Activated effector memory CD4-positive, alpha-beta T cell treated with Interleukin-2 at 50 U/mL for 16 hours (primary cell): ENCODE data around the gene NPB.

ENCODE experiments used
- DNase-seq: peaks from one replicate; pipeline ENCODE4 v3.0.0-alpha.2; 2020

Gene NPB

DNA sequence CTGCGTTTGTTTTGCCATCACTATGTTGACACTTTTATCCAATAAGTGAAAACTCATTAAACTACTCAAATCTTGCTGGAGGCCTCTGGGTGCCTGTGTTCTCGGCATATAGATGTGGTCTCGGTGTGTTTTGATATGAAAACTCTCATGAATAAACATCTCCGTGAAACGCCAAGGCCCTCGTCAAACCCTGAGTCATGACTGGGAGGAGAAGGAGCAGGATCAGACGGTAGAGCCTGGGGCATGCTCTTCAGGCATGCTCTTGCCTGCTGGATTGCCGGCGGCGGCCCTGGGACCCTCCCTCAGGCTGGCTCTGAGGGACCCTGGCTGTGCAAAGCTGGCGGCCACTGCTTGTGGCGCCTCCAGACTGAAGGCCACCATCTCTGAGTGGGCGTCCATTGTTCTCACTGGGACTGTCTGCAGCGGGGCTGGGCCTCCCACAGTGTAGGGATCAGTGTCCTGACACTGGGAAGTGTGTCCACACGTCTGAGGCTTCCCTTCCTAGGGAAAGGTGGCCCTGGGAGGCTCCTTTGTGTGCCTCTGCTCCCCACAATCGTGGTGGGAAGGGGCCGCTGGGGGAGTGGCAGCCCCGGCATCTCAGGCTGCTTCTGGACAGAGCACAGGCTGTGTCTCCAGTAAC is 1.7 kb upstream of the NPB start:
- no peak for DNase-seq

DNA sequence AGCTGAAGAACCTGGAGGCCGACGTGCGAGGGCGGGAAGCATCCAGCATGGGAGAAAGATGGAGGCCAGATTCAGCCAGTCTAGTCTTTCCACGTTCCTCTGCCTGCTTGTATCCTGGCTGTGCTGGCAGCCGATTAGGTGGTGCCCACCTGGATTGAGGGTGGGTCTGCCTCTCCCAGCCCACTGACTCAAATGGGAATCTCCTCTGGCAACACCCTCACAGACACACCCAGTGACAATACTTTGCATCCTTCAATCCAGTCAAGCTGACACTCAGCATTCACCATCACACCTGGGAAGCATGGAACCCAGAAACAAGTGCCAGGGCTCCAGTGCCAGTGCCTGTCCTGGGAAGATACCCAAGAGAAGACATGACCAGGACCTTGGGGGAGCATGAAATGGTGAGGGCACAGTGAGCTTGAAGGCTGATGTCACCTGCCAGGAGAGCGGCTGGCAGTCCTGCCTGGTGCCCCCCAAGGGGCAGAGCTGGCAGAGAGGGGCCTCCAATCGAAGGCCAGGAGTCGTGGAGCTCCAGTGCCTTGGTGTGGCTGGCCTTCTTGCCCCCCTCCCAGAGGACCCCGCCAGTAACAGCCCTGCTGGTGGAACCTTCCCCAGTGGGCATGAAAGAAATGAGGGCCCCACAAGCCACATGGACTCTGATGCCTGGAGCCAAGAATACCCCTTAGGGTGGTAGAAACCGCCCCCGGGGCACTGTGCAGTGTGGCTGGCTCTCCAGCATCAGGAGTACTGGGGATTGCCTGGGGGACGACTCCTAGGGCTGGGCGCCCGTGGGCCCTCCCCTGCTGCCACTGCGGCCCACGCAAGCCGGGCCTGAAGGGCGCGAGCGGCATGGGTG is 643 bp upstream of the NPB start:
- no peak for DNase-seq

DNA sequence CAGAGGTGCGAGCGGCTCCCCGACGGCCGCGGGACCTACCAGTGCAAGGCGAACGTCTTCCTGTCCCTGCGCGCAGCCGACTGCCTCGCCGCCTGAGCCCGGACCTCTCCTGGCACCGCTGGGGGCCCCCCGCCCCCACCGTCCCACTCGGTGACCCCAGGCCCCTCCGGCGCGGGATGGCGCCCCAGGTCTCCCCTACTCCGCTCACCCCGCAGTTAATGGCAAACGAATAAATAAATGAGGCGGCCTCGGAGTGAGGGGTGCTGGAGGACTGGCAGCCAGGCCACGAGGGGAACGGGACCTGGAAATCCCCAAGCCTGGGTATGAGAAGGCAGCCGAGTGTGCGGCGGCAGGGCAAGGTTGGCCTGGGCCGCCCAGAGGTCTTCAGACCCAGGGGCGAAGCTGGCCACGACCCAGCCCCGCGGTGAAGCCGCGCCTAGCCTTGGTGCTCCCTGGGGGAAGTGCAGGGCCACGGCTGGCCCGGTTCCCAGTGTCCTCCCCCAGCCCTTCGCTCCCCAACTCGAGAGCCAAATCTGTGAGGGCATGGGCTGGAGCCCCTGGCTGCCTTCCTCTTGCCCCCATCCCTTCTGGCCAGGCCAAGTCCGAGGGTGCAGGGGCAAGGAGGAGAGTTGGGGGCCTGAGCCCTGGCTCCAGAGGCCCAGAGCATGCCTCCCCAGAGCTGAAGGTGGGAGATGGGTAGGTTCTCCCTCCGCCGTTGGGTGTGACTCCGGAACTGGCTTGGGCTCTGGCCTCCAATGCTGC is 796 bp downstream of the NPB start:
- no peak for DNase-seq

DNA sequence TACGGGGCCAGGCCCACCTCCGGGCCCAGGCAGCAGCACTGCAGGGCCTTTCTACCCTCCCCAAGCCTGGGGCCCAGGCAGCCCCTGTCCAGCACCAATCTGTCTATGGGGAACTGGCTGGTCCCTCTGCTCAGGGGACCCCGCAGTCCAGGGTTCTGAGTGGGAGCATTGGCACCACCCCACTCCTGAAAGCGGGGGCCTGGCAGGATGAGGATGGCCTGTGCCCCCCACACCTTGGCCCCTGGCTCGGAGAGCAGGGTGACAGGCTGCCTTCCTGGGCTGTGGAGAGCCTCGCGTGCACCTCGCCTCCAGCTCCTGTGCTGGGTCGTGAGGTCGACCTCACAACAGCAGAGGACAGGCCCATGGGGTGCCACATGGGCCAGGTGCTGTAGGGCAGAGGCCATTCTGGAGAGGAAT is 1.4 kb downstream of the NPB start:
- DNase-seq = no peak

DNA sequence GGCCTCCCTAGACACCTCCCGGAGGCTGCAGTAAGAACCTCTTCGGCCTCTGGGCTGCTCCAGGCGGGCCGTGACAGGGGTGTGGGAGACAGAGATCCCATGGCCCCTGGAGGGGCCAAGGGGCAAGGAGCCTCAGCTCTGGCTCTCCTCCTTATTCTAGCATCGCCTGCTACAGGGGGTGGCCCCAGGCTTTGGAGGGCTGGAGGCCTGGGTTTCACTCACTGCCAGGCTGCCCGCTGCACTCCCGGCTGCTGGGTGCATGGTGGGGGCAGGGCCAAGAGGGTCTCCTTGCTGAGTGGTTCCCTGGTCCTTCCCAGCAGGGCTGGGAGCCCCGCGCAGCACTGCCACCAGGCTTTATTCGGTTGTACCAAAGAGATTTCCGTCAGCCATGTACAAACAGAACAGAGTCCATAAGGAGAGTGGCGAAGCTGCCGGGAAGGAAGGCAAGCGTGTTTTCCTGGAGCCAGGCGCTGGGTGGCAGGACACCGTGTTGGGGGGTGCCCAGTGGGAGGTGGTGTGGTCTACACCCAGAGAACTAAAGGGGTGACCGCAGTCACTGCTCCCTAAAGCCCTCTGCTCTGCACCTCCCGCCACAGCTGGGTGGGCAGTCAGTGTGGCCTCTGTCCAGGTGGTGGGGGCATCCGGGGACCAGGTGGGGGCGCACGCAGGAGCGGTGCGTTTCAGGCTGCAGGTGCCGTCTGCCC is 2.0 kb downstream of the NPB start:
- no peak for DNase-seq

DNA sequence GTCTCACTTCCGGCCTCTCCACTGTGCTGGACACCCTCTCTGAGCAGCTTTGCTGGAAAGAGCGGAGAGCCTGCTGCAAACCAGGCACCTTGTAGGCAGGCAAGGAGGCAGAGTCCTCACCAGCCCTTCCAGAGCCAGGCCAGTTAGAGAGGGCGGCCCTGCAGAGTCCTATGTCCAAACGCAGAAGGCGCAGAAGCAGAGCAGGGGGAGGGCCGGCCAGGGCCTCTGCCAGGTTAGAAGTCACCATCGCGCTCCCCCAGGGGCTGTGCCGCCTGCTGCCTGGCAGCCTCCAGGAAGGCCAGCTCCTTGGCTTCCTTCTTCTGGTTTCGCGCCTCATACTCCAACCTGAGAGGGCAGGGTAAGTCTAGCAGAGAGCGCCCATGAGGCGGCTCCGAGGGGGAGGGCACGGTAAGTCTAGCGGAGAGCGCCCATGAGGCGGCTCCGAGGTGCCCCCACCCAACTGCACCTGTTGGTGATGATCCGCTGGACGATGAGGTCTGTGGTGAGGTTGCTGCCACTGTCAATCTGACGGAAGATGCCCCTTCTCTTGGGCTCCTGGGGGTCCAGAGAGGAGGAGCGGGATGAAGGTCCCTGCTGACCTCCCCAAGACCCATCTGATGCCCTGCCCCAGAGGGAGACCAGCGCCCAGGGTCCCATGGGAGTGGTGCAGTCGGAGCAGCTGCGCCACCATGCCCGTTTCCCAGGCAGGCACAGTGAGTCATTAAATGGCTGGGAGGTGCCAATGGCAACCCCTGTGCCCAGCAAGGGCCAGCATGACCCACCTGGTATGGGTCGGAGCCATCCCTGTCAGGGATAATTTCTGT is 2.8 kb downstream of the NPB start:
- DNase-seq = no peak

DNA sequence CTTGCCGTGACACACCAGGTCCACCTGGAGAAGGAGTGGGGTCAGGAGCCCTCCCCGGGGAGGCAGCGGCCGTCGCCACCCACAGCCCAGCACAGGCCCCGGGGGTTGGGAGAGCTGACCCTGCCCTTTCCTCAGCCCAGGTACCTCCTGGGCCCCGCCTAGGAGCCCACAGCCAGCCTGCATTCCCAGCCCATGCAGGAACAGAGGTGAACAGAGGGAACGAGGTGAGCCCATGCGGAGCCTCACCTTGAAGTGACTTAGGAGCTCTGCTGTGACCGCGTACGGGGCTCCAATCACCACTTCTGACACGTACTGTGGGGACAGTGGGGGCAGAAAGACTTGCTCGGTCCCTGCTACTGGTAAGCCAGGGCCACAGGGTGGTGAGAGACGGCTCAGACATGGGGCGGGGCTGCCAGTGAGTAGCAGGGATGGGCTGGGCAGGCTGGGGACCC is 3.4 kb downstream of the NPB start:
- DNase-seq = no peak

DNA sequence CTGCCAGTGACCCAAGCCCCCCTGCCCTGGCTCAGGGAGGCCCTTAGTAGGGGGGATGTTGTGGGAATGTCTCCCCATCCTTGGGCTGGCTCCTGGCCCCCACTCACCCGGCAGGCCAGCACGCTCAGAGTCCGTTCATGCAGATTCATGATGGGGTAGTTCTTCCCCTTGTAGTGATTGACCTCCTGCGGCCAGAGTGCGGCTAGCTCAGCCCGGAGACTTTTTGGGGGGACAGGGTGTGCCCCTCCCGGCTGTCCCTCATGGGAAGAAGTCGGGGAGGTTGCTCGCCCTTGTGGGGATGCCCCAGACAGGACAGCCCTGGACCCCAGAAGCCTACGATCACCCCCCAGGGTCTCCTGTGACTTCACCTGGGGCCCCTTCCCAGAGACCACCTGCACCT is 4.0 kb downstream of the NPB start:
- DNase-seq = no peak

DNA sequence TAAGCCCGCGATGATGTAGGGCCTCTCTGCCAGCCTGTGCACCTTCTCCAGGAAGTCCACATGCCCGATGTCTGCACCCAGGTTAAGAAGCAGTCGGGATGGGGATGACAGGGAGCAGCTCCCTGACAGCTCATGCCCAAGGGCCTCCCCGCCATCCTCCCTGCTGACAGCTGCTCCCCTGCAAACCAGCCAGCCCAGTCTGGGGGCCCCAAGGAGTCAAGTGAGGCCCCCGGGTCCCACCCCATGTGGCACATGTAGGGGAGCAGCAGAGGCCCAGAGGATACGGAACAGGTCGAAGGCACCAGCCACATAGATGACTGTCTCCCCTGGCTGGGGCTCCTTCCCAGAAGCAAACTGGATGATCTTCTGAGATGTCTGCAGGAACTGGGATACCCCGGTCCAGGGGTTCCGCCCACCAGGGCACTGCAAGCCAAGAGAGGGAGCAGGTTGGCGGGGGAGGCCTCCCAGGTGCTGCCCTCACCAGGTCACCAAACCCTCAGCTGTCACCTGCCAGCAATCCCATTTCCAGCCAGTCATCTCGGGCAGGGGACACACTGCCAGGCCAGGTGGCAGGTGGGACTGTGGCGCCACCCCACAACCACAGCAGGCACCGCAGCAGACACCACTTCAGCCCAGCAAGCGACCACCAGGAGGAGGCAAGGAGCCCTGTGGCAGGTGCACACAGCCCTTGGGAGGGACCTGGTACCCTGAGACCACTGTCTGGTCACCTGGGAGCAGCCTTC is 4.6 kb downstream of the NPB start:
- no peak for DNase-seq

DNA sequence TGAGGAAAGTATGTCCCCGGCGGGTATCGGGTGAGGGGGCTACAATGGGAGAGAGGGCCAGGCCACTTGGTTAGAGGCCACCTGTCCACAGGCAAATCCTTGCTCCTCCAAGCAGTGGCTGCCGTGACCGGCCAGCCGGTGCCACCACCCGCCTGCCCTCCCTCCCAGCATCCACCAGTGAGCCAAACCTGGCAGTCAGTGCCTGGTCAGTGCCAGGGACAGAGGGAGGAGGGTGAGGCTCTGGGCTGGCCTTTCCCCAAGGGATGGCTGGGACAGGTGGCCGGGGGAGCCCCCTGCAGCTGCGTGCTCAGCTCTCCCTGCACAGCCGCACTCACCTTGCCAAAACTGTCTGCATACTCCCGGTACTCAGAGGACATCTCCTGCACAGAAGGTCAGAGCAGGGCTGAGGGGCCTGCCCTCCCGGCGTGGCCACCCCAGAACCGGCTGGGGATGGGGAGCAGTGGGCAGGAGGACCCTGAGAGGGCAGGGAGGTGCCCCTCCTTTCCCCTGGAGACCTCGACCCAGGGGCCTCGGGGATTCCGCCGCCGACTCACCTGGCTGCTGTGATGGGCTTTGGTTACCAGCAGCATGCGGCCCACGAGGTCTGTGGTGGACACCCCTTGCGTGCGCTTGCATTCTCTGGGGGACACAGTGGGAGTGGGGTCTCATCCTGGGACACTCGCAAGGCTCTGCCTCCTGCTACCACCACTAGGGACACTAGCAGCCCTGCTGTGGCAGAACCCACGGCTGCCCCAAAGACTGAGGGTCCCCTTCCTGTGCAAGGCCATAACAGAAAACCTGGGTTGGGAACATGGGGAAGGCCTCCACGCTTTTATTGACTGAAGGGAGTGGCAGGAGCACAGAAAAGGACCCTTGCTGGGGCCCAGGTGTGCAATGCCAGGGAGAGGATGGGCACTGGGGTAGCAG is 5.4 kb downstream of the NPB start:
- no peak for DNase-seq

DNA sequence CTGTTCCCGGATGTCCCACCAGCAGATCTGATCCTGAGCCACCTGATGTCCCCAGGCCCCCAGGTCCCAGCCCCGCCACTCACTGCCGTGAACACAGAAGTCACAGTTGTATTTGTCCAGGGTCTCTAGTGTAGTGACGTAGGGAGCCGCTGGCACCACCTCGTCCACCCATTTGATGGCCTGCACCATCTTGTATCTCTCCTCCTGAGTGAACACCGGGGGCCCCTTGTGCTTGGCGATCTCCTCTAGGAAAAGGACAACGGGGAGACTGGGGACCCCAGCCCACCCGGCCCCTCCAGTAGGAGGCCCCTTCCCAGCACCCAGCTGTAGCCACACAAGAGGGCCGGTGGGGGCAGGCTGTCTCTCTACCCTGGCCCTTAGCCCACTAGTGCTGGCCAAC is 6.8 kb downstream of the NPB start:
- no peak for DNase-seq

DNA sequence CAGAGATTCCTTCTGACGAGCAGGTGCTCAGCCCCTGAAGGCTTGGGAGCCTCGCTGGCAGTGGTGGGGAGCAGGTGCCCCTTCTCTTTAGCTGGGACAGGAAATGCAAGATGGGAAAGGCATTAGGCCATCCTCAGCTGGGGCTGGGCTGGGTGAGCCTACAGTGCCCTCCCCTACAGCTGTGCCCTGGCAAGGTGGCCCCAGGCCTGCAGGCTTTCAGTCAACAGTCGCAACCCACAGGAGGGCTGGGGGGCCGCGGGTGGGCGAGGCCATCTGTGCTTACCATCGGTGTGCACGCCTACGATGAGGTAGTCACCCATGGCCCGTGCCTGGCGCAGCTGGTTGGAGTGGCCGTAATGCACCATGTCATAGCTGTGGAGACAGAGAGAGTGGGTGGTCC is 7.2 kb downstream of the NPB start:
- DNase-seq = no peak

DNA sequence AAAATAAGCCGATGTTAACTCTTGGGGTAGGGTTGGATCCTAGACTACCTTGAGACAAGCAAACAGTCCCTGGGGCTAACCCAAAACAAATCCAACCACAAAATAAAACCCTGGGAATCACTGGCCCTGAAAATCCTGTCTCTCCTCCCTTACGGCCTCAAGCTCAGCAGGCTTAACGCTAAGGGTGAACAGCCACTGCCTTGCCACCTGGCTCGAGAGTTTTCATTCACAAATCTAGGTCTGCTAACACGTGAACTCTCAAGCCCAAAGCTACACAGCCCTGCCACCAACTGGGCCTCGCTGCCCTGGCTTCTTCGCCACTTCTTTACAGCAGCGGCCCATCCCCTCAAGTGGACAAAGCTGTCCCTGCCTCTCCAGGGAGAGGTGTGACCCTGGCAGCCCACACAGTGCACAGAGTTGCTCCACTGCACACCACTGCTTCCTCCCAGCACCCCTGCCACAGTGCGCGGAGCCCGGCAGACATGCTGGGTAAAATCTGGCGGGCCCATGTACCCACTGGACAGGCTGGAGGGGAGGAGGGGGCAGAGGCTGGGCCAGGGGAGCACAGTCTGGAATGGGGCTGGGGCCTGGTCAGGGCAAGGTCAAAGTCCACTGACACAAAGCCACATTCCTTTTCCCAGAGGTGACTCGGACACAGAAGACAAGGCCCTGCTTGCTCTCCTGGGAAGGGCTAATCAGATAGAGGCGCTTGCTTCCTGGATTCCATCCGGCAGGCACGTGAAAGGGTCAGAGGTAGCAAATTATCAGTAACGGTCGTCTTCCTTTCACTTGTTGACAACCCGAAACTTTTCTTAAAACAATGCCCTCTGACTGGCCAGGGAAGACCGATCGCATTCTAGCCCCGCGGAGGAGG is 8.2 kb downstream of the NPB start:
- DNase-seq = no peak

DNA sequence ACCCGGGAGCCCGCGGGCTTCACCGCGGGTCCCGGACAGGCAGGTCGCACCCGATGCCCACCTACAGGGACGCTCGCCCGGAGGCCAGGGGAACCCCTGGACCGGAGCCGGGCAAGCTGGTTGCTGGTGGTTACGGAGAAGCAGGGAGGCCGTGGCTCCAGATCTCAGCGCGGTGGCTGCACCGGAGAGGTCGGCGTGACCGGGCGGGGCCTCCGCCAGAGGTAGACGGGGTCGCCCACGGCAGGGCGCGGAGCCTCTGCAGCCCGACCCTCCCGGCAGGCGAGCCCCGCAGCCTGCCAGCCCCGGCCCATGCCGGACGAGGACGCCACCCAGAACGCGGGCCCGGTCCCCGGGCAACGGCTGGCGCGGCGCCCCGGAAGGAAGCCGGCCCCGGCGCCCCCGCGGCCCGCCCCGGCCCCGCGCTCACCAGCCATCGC is 8.8 kb downstream of the NPB start:
- no peak for DNase-seq

DNA sequence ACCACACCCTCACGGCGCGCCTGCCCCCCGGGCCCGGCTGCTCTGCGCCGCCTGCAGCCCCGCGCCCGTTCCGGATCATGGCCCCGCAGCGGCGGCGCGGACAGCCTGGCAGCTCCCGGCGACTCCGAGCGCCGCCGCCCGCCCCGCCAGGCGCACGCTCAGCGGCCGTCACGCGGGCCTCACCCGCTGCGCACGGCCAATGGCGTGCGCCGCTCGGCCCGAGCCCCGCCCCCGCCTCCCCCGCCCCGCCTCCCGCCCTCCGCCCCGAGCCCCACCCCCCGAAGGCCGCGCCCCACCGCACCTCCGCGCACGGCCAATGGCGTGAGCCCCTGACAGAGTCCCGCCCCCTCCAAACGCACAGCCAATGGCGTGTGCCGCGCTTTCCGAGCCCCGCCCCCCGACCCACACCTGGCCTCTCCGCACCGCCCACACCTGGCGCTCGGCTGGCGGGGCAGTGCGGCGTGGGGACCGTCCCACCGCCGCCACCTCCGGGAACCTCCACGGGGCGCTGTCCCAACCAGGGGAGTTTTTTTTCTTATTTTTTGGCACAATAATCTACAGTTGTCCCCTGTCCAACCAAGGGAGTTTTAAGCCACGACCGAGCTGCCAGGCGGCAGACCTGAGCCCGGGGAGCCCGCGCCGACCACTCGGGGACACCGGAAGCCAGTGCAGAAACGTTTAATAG is 9.4 kb downstream of the NPB start, which contains the start of gene PCYT2:
PCYT2 (minus strand) TSS at position 123 of the 685 bp plus-strand sequence; CDS start at position 79, 44 bp downstream.
- peak; percentile 88 for DNase-seq

DNA sequence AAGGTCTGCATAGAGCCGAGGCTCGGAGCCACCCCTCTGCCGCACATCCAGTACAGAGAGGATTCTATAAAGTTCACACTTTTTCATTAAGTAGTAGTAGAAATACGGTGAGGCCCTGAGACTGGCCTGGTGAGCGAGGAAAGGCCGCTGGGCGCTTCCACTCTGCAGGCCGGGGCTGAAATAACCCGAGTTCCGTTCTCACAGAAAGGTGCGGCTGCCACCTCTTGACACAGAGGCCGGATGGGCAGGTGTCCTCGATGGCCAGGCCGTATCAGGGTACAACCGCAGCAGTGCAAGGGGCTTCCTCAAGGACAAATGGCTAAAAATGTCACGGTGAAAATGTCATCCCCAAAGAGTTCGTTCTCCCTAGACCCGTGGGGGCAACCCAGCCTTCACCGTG is 9.9 kb downstream of the NPB start:
- no peak for DNase-seq

DNA sequence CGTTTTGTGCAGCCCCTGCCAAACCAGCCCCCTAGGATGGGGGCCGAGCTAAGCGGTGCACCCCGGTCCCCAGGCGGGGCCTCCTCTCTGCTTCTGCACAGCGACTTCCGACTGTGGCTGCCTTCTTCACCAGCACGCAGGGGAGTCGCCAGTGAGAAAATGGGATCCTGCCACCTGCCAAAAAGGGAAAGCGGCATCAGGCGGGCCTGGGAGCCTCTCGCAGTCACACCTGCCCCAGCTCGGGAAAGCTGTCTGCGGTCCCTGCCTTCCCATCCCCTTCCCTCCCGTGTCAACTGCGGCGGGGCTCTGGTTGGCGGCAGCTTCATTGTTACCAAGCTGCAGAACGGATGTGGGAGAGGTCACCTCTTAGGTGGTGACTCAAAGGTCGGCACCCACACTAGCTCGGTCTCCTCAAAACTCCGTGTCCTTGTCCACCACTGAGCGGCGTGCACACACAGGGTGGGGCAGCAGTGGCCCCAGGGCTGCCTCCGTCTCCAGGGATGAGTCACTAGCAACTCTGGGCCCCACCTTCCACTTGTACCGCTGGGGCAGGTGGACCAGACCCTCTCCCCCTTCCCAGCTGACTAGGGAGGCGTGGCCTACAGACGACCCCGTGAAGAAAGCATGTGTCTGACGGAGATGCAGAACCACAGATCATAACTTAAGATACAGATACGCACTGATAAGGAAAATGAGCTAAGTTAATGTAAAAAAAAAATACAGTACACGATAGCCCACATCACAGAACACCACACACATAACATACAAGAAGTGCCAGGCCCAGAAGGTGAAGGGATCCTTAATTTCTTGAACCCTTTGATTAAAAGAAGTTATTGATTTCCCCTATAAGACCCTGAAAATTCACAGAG is 10.6 kb downstream of the NPB start:
- no peak for DNase-seq
